Kidney epithelial cell (primary cell): ENCODE results near the gene LNPEP. TPM values are rescaled to one million over a fixed set of nuclear protein-coding genes. Genes with fewer than 3 reads are reported as not detected.

Experiments
- DNase-seq: peaks from one replicate; pipeline ENCODE4 v3.0.0-alpha.2; 2010; ENCODE audit warnings: low read depth
- H3K27me3 ChIP-seq: 2 replicates; pipeline ENCODE4 v1.6.0; 2011; ENCODE audit warnings: low read length; ENCODE audit not compliant: control insufficient read depth, insufficient read depth
- H3K36me3 ChIP-seq: 2 replicates; pipeline ENCODE4 v1.5.1; 2011; ENCODE audit warnings: low read length; ENCODE audit not compliant: control insufficient read depth, insufficient read depth
- H3K4me3 ChIP-seq: 2 replicates; pipeline ENCODE4 v1.5.1; 2011; ENCODE audit warnings: low read depth, mild to moderate bottlenecking, control low read depth, low read length
- total RNA-seq: library from RNA; depleted of rRNA; stranded (reverse); fragments of >200 nt; gene quantifications from 2 replicates; pipeline ENCODE4 v1.2.3, GENCODE V29; 2015
- TF ChIP-seq, protein P1 (sequence below): IDR thresholded peaks from 2 replicates; pipeline ENCODE4 v1.5.1; 2011; ENCODE audit warnings: mild to moderate bottlenecking, moderate library complexity, low read length, control low read depth, inconsistent platforms; ENCODE audit not compliant: insufficient read depth, poor library complexity, severe bottlenecking

Gene LNPEP
- total RNA-seq, 1 donor from 2014 or later, result 24.6 TPM

DNA sequence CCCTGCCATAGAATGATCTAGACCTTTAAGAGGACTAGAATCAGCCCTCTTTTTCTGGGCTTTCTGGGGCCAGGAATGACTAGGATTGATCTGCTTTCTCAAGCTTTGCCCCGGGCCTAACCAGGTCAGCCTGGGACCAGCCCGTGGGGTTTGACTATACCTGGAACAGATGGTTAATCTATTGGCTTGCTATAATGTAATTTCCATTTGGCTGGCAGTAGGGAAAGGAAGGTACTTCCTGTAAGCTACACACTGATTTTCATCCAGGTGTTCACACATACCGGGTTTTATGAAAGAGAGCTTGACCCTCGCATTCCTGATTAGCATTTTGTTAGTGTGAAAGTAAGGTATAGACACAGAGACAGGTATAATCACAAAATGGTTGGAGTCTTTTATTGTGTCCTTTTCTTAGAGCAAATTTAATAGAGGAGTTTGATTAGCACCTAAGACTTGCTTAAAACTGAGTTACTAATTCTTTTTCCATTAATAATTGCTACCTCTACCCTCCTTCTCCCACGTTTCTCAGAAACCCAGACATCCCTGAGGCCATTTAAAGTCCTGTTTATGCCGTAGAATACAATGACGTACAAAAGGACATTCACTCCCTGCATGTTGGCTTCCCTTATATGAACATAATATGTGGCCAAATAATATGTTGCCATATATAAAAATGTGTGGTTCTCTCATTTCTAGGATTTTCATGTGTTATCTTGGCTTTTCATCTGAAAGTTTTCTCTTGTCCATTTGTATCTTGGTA is 17.3 kb downstream of the LNPEP start:
- H3K36me3 ChIP-seq, result no peaks in the 10 kb centered on the region
- DNase-seq, result no peak
- no peak overlapping the region for H3K4me3 ChIP-seq
- TF ChIP-seq, protein P1, sequence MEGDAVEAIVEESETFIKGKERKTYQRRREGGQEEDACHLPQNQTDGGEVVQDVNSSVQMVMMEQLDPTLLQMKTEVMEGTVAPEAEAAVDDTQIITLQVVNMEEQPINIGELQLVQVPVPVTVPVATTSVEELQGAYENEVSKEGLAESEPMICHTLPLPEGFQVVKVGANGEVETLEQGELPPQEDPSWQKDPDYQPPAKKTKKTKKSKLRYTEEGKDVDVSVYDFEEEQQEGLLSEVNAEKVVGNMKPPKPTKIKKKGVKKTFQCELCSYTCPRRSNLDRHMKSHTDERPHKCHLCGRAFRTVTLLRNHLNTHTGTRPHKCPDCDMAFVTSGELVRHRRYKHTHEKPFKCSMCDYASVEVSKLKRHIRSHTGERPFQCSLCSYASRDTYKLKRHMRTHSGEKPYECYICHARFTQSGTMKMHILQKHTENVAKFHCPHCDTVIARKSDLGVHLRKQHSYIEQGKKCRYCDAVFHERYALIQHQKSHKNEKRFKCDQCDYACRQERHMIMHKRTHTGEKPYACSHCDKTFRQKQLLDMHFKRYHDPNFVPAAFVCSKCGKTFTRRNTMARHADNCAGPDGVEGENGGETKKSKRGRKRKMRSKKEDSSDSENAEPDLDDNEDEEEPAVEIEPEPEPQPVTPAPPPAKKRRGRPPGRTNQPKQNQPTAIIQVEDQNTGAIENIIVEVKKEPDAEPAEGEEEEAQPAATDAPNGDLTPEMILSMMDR, result no peak
- no peaks in the 10 kb centered on the region for H3K27me3 ChIP-seq

DNA sequence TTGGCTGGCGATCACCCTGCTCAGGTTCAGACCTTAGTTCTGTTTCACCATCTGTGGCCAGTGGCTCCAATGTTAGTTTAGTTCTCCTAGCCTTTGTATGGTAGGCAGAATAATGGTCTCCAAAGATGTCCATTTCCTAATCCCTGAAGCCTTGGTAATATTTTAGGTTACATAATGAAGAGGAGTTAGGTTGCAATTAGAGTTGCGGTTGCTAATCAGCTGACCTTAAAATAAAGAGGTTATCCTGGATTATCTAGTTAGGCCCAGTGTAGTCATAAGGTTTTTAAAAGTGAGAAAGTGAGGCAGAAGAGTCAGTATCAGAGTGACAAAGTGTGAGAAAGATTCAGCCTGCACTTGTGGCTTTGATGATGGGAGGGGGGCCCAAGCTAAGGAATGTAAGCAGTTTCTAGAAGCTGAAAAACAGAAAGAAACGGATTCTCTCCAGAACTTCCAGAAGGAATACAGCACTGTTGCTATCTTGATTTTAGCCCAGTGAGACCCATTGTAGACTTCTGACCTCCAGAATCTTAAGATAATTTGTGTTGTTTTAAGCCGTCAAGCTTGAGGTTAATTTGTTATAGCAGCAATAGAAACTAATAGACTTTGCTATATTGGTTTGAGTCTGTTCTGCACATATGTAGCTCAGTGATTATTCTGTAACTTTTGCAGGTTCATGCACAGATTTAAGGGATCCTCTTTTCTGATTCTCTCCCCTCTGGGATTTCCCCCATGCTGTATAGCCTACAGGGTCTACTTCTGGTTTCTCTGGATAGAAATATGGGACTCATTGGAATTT is 21.6 kb downstream of the LNPEP start:
- TF ChIP-seq, protein P1, result no peak
- no peaks in the 10 kb centered on the region for H3K36me3 ChIP-seq
- DNase-seq, result no peak
- no peak overlapping the region for H3K4me3 ChIP-seq
- H3K27me3 ChIP-seq, result no peaks in the 10 kb centered on the region

DNA sequence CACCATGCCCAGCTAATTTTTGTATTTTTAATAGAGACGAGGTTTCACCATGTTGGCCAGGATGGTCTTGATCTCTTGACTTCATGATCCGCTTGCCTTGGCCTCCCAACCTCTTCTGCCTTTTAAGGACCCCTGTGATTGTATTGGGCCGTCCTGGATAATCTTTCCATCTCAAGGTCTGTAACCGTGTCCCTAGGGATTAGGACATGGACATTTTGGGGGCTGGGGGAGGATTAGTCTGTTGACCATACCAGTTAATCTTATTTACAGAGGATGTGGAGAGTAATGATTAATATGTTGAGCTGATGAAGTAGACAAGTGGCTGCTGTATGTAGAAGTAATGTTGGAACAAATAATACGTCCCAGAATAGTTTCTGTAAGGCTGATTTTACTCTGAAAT is 23.1 kb downstream of the LNPEP start:
- no peak overlapping the region for H3K4me3 ChIP-seq
- no peaks in the 10 kb centered on the region for H3K36me3 ChIP-seq
- DNase-seq, result no peak
- TF ChIP-seq, protein P1, result no peak
- H3K27me3 ChIP-seq, result no peaks in the 10 kb centered on the region

DNA sequence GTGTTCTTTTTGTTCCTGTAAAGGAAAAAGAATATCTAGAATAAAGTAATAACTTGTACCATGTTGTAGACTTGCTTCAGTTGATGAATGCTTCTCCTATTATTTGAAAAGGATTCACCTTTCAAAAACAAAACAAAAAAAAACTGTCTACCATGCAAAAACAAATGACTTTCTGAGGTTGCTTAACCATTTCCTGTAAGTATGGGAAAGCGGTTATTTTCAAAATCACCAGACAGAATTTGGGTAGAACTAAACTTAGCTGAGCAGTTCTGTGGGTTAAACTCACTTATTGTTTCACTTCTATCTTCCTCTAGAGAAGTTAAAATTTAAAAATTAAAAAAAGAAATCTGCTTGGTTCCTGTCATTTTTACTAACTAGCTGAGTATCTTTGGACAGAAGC is 25.2 kb downstream of the LNPEP start:
- no peaks in the 10 kb centered on the region for H3K27me3 ChIP-seq
- no peak for DNase-seq
- TF ChIP-seq, protein P1, result no peak
- no peaks in the 10 kb centered on the region for H3K36me3 ChIP-seq
- H3K4me3 ChIP-seq, result no peak overlapping the region

DNA sequence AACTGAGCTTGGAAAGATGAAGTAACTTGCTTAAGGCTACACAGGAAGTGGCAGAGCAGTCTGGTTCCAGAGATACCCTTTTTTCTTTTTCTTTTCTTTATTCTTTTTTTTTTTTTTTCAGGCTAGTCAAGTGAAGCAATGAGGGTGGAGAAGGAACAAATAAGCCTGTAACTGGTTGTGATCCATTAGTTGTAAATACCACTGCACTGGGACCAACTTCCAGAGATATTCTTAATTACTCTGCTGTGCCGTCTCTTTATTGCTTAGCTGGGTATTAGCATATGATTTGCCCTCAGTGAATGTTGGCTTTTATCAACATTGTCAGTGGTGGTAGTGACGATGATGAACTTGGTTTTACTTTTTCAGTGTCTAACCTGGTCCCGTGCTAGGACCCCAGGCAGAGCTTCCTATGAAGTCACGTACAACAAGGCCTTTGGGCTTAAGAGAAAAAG is 26.7 kb downstream of the LNPEP start:
- Histone ChIP-seq H3K27me3 (no peaks in the 10 kb centered on the region), H3K36me3 (no peaks in the 10 kb centered on the region), H3K4me3 (no peak overlapping the region)
- TF ChIP-seq, protein P1, result no peak
- DNase-seq, result no peak
